Measurements from ENCODE around the gene DGKH.
"Not testable (repeated sequence)": the region's sequence is repeated elsewhere in the genome, so short reads cannot be mapped to it uniquely, and the experiment has no call there.

- TF ChIP-seq CTCF (IDR thresholded peaks at IDR 0.05; ENCODE audit: poor library complexity); EZH2phosphoT487 (IDR thresholded peaks at IDR 0.05; ENCODE audit: low read depth, severe bottlenecking, unreplicated experiment); EZH2 (IDR thresholded peaks at IDR 0.05; ENCODE audit: borderline replicate concordance): not testable (repeated sequence)
These were observed 115.5 kb downstream of the DGKH start for GRCh38 chr13:42163910-42164309.
